Mesenchymal stem cell (in vitro differentiated cells and primary cell): ENCODE measurements around the gene ABHD4.

Experiments
- DNase-seq: peaks from one replicate; pipeline ENCODE4 v3.0.0-alpha.2; 2013
- H2AFZ ChIP-seq: one replicate; pipeline ENCODE4 v1.6.1; 2013; ENCODE audit warnings: low read depth, mild to moderate bottlenecking, control low read depth, inconsistent platforms, low read length, moderate library complexity
- H2AK5ac ChIP-seq: 2 replicates; pipeline ENCODE4 v1.6.1; 2013; ENCODE audit warnings: low read length, moderate library complexity, mild to moderate bottlenecking, inconsistent platforms; ENCODE audit not compliant: severe bottlenecking
- H2BK120ac ChIP-seq: one replicate; pipeline ENCODE4 v1.6.1; 2013; ENCODE audit warnings: low read depth, mild to moderate bottlenecking, inconsistent platforms, low read length, moderate library complexity
- H2BK12ac ChIP-seq, 2 experiments: one replicate each; pipeline ENCODE4 v1.6.1; 2013; ENCODE audit warnings: inconsistent platforms in 2 of 2, low read length in 2 of 2, mild to moderate bottlenecking in 2 of 2, moderate library complexity in 2 of 2, control low read depth in 1 of 2
- H2BK15ac ChIP-seq: one replicate; pipeline ENCODE4 v1.6.1; 2013; ENCODE audit warnings: mild to moderate bottlenecking, low read depth, inconsistent platforms; ENCODE audit not compliant: poor library complexity, severe bottlenecking
- H2BK5ac ChIP-seq: 2 replicates; pipeline ENCODE4 v1.6.1; 2013; ENCODE audit warnings: low read depth, mild to moderate bottlenecking, low read length, control low read depth, inconsistent platforms; ENCODE audit not compliant: poor library complexity, severe bottlenecking
- H3K14ac ChIP-seq, 2 experiments: one replicate each; pipeline ENCODE4 v1.6.1; 2013; ENCODE audit warnings: inconsistent platforms in 2 of 2, low read length in 2 of 2, control low read depth in 1 of 2, mild to moderate bottlenecking in 1 of 2, moderate library complexity in 1 of 2
- H3K18ac ChIP-seq, 2 experiments: one replicate each; pipeline ENCODE4 v1.6.1; 2013; ENCODE audit warnings: inconsistent platforms in 2 of 2, low read length in 2 of 2, control low read depth in 1 of 2, low read depth in 1 of 2, mild to moderate bottlenecking in 1 of 2
- H3K23ac ChIP-seq, 2 experiments: one replicate each; pipeline ENCODE4 v1.6.1; 2013; ENCODE audit warnings: inconsistent platforms in 2 of 2, low read length in 2 of 2, mild to moderate bottlenecking in 2 of 2, moderate library complexity in 2 of 2, control low read depth in 1 of 2
- H3K27ac ChIP-seq: 2 replicates; pipeline ENCODE4 v1.5.1; 2013; ENCODE audit warnings: mild to moderate bottlenecking, moderate library complexity, low read length, control low read depth, inconsistent platforms; ENCODE audit not compliant: poor library complexity, severe bottlenecking
- H3K27me3 ChIP-seq, 2 experiments: 2 replicates each; pipeline versions ENCODE4 v1.6.1 to v1.7.0; 2013; ENCODE audit warnings: low read length in 2 of 2, mild to moderate bottlenecking in 2 of 2, moderate library complexity in 2 of 2, control low read depth in 1 of 2, inconsistent platforms in 1 of 2; ENCODE audit not compliant: control insufficient read depth in 1 of 2, insufficient read depth in 1 of 2
- H3K36me3 ChIP-seq, 2 experiments: 2 replicates each; pipeline versions ENCODE4 v1.6.1 to v1.7.0; 2013; ENCODE audit warnings: low read length in 2 of 2, control low read depth in 1 of 2, inconsistent platforms in 1 of 2, low read depth in 1 of 2, mild to moderate bottlenecking in 1 of 2; ENCODE audit not compliant: insufficient read depth in 2 of 2, control insufficient read depth in 1 of 2
- H3K4ac ChIP-seq, 2 experiments: one replicate each; pipeline ENCODE4 v1.6.1; 2013; ENCODE audit warnings: inconsistent platforms in 2 of 2, low read length in 2 of 2, mild to moderate bottlenecking in 2 of 2, moderate library complexity in 2 of 2, control low read depth in 1 of 2, low read depth in 1 of 2
- H3K4me1 ChIP-seq: 2 replicates; pipeline ENCODE4 v1.6.1; 2013; ENCODE audit warnings: low read depth, low read length, control low read depth; ENCODE audit not compliant: control insufficient read depth, insufficient read depth
- H3K4me2 ChIP-seq: 2 replicates; pipeline ENCODE4 v1.6.1; 2013; ENCODE audit warnings: low read length, mild to moderate bottlenecking, inconsistent platforms; ENCODE audit not compliant: poor library complexity, severe bottlenecking
- H3K4me3 ChIP-seq, 2 experiments: 2 replicates each; pipeline versions ENCODE4 v1.5.1 to v1.7.0; 2013; ENCODE audit warnings: low read length in 2 of 2, mild to moderate bottlenecking in 2 of 2, control low read depth in 1 of 2, low read depth in 1 of 2; ENCODE audit not compliant: insufficient read depth in 1 of 2
- H3K79me1 ChIP-seq: replicated peaks from 2 replicates; pipeline ENCODE4 v1.6.1; 2013; ENCODE audit warnings: mild to moderate bottlenecking, control low read depth, low read length, inconsistent platforms; ENCODE audit not compliant: poor library complexity, severe bottlenecking
- H3K9ac ChIP-seq: 2 replicates; pipeline ENCODE4 v1.7.0; 2013; ENCODE audit warnings: mild to moderate bottlenecking, low read length, moderate library complexity
- H3K9me3 ChIP-seq: 2 replicates; pipeline ENCODE4 v1.7.0; 2013; ENCODE audit warnings: mild to moderate bottlenecking, low read length; ENCODE audit not compliant: control insufficient read depth
- H4K8ac ChIP-seq: one replicate; pipeline ENCODE4 v1.6.1; 2013; ENCODE audit warnings: inconsistent platforms, mild to moderate bottlenecking, low read length, moderate library complexity
- H4K91ac ChIP-seq: one replicate; pipeline ENCODE4 v1.6.1; 2013; ENCODE audit warnings: mild to moderate bottlenecking, low read length, inconsistent platforms
- WGBS: methylation state at CpG from one replicate; pipeline ENCODE4 v1.1.7; 2013; ENCODE audit warnings: mixed read lengths; 5-methylcytosine and 5-hydroxymethylcytosine counted together

ABHD4 gene

DNA sequence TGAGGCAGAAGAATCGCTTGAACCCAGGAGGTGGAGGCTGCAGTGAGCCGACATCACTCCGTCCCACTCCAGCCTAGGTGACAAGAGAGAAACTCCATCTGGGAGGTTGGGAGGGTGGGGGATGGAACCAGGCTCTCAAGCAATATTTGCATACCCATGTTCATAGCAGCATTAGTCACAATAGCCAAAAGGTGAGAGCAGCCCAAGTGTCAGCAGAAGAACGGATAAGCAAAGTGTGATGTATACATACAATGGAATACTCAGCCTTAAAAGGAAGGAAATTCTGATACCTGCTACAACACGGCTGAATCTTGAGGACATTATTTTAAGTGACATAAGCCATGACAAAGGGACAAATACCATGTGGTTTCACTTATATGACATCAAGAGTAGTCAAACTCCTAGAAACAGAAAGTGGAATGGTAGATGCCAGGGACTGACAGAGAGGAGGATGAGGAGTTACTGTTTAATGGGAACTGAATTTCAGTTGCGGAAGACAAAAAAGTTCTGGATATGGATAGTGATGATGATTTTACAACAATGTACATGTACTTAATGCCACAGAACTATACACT, 20.7 kb upstream of the ABHD4 start:
- 43% methylated on average over 2 of the region's 6 CpGs for WGBS
- H2AFZ ChIP-seq, result no peak overlapping the region
- no peak overlapping the region for H3K9ac ChIP-seq
- H3K9me3 ChIP-seq, result no peaks in the 10 kb centered on the region
- H3K4me2 ChIP-seq, result no peak overlapping the region
- no peak overlapping the region for H2BK15ac ChIP-seq
- H2BK12ac ChIP-seq, result no peak overlapping the region
- H3K79me1 ChIP-seq, result peaks cover 11% of the 10 kb centered on the region
- H3K27ac ChIP-seq, result no peak overlapping the region
- H3K18ac ChIP-seq, result no peak overlapping the region
- H4K91ac ChIP-seq, result no peak overlapping the region
- no peak overlapping the region for H2AK5ac ChIP-seq
- no peak overlapping the region for H2BK5ac ChIP-seq
- peaks cover 4% of the 10 kb centered on the region for H3K4me1 ChIP-seq
- no peak for DNase-seq
- no peak overlapping the region for H2BK120ac ChIP-seq
- no peak overlapping the region for H3K4ac ChIP-seq
- no peak overlapping the region for H3K23ac ChIP-seq
- no peaks in the 10 kb centered on the region for H3K27me3 ChIP-seq
- H3K14ac ChIP-seq, result no peak overlapping the region
- H3K4me3 ChIP-seq, result no peak overlapping the region
- peaks cover 13 to 51% of the 10 kb centered on the region in 2 experiments for H3K36me3 ChIP-seq
- no peak overlapping the region for H4K8ac ChIP-seq

DNA sequence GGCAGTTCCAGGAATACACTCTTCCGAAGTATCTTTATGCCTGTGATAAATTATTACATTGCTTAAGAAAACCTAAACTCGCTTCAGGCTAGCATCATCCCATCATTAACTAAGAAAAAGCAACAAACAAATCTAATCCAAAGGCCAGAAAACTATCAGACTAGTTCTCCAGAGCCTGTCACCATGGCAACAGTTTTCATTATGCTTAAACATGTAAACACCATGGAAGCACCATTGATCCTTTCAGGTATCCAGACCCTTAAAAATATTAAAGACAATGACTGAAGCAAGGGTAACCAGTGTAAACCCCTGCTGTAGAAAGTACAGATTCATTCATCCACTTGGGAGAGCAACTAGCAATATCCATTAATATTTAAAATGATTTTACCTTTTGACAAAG, 18.9 kb upstream of the ABHD4 start:
- Histone ChIP-seq H3K4ac (no peak overlapping the region), H2BK12ac (no peak overlapping the region), H3K18ac (no peak overlapping the region), H2BK15ac (no peak overlapping the region), H3K4me1 (peaks cover 6% of the 10 kb centered on the region), H2BK120ac (no peak overlapping the region), H3K14ac (no peak overlapping the region), H3K4me2 (no peak overlapping the region), H3K27me3 (no peaks in the 10 kb centered on the region), H2BK5ac (no peak overlapping the region), H3K4me3 (no peak overlapping the region), H2AK5ac (no peak overlapping the region), H3K9me3 (no peaks in the 10 kb centered on the region), H3K23ac (no peak overlapping the region), H4K8ac (no peak overlapping the region), H3K36me3 (peaks cover 13 to 46% of the 10 kb centered on the region in 2 experiments), H3K79me1 (peaks cover 8% of the 10 kb centered on the region), H3K9ac (peak overlapping the region; percentile 56), H4K91ac (no peak overlapping the region), H2AFZ (no peak overlapping the region), H3K27ac (no peak overlapping the region)
- WGBS, result 80% methylated on average over 2 of the region's 2 CpGs
- DNase-seq, result peak; percentile 38

DNA sequence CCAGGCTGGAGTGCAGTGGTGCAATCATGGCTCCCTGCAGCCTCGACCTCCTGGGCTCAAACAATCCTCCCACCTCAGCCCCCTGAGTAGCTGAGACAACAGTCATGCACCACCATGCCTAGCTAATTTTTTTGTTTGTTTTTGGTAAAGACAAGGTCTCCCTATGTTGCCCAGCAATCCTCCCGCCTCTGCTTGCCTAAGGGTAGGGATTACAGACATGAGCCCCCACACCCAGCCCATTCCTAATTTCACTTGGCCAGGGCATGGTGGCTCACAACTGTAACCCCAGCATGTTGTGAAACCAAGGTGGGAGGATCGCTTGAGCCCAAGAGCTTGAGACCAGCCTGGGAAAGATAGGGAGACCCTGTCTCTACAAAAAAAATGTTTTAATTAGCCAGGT, 18.2 kb upstream of the ABHD4 start:
- Histone ChIP-seq H3K4me3 (no peak overlapping the region), H3K4me1 (peaks cover 7% of the 10 kb centered on the region), H4K8ac (no peak overlapping the region), H3K27ac (no peak overlapping the region), H3K23ac (no peak overlapping the region), H2BK120ac (no peak overlapping the region), H3K36me3 (peaks cover 14 to 46% of the 10 kb centered on the region in 2 experiments), H3K4me2 (no peak overlapping the region), H3K27me3 (no peaks in the 10 kb centered on the region), H2AK5ac (no peak overlapping the region), H2AFZ (no peak overlapping the region), H3K79me1 (peaks cover 8% of the 10 kb centered on the region), H3K9me3 (no peaks in the 10 kb centered on the region), H3K9ac (peak overlapping the region; percentile 56), H2BK12ac (no peak overlapping the region), H3K14ac (no peak overlapping the region), H3K18ac (no peak overlapping the region), H3K4ac (no peak overlapping the region), H4K91ac (no peak overlapping the region), H2BK5ac (no peak overlapping the region), H2BK15ac (no peak overlapping the region)
- no peak for DNase-seq
- 100% methylated on average over 2 of the region's 3 CpGs for WGBS

DNA sequence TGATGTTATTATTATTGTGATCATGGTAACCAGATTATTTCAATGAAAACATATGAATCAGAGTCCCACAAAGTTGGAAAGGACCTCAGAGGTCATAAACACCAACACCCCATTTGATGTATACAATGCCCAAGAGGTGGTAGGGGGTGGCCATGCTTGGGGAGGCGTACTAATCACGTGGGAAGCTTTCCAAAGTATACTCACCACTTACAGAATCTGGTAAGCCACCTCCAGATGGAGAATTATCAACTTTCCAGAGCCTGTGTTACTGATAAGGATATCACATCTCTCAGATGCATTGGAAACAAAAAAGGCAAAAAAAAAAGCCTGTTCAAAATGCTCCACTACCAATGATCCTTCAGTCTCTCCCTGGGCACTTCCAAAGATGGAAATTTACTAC, 17.5 kb upstream of the ABHD4 start:
- H2BK12ac ChIP-seq, result no peak overlapping the region
- H3K4me1 ChIP-seq, result peaks cover 7% of the 10 kb centered on the region
- no peak overlapping the region for H3K18ac ChIP-seq
- H3K27me3 ChIP-seq, result no peaks in the 10 kb centered on the region
- H3K9me3 ChIP-seq, result no peaks in the 10 kb centered on the region
- no peak overlapping the region for H4K91ac ChIP-seq
- H2BK15ac ChIP-seq, result no peak overlapping the region
- H3K79me1 ChIP-seq, result peaks cover 7% of the 10 kb centered on the region
- no peak overlapping the region for H3K27ac ChIP-seq
- no peak overlapping the region for H3K4ac ChIP-seq
- H2AK5ac ChIP-seq, result no peak overlapping the region
- peak overlapping the region; percentile 29 for H3K9ac ChIP-seq
- no peak overlapping the region for H3K4me2 ChIP-seq
- no peak overlapping the region for H3K23ac ChIP-seq
- H3K14ac ChIP-seq, result no peak overlapping the region
- WGBS, result 98% methylated on average over 2 of the region's 2 CpGs
- H3K36me3 ChIP-seq, result peaks cover 12 to 41% of the 10 kb centered on the region in 2 experiments
- no peak overlapping the region for H2BK5ac ChIP-seq
- no peak overlapping the region for H3K4me3 ChIP-seq
- DNase-seq, result no peak
- H2AFZ ChIP-seq, result no peak overlapping the region
- no peak overlapping the region for H4K8ac ChIP-seq
- H2BK120ac ChIP-seq, result no peak overlapping the region
